Right lobe of liver (tissue), 6 donors: ENCODE results near the gene PGAM2. TPM values are rescaled to one million over a fixed set of nuclear protein-coding genes. Genes with fewer than 3 reads are reported as not detected.
A peak's percentile ranks its signal among the peaks of the same experiment; 100 is the strongest.

ENCODE experiments used
- ATAC-seq, 4 donors: fragments of 200-7000 bp; cut with Tn5 transposase; one replicate each; pipeline ENCODE4 v1.9.1; 2020; ENCODE audit warnings: mild to moderate bottlenecking in 4 of 4, moderate library complexity in 4 of 4
- DNase-seq, 3 donors: peaks; one replicate each; pipeline ENCODE4 v3.0.0-alpha.2; 2020
- H3K27ac ChIP-seq, 3 donors: fragments of 200-600 bp; one replicate each; pipeline ENCODE4 v1.8.0; 2022
- H3K27me3 ChIP-seq, 2 donors: fragments of 200-600 bp; one replicate each; pipeline ENCODE4 v1.8.0; 2022
- H3K36me3 ChIP-seq, 4 donors: fragments of 200-600 bp; sonication (generic) in 1 of 4; one replicate each; pipeline versions ENCODE4 v1.5.1 to v1.8.0; 2017 to 2022; ENCODE audit warnings: control low read depth in 1 of 4
- H3K4me1 ChIP-seq, 4 donors: fragments of 200-600 bp; sonication (generic) in 1 of 4; one replicate each; pipeline versions ENCODE4 v1.5.1 to v1.8.0; 2017 to 2022; ENCODE audit warnings: control low read depth in 1 of 4
- H3K4me3 ChIP-seq, 3 donors: fragments of 200-600 bp; one replicate each; pipeline ENCODE4 v1.8.0; 2022
- H3K9me3 ChIP-seq, 4 donors: fragments of 200-600 bp; sonication (generic) in 1 of 4; one replicate each; pipeline versions ENCODE4 v1.5.1 to v1.8.0; 2017 to 2022; ENCODE audit warnings: control low read depth in 1 of 4
- CTCF ChIP-seq, 4 donors: fragments of 200-600 bp in 3 of 4; fragments of 450-650 bp in 1 of 4; IDR thresholded peaks; one replicate each; pipeline versions ENCODE4 v1.5.1 to v1.8.0; 2016 to 2022; ENCODE audit warnings: antibody characterized with exemption in 4 of 4, mild to moderate bottlenecking in 2 of 4
- POLR2A ChIP-seq: fragments of 450-650 bp; IDR thresholded peaks from one replicate; pipeline ENCODE4 v1.6.1; 2017; ENCODE audit warnings: antibody characterized with exemption, mild to moderate bottlenecking
- WGBS: methylation state at CpG from one replicate; pipeline ENCODE4 v1.1.6; 2018; ENCODE audit warnings: low coverage, low lambda C conversion rate; ENCODE audit not compliant: insufficient coverage; ENCODE audit errors: missing lambda C conversion rate; 5-methylcytosine and 5-hydroxymethylcytosine counted together
- intact Hi-C, 2 donors: fragments of 100-400 bp; cut with DNase I; formaldehyde crosslinking; loops; one replicate each; pipeline versions ENCODE4 v1.11.2 to v1.14.1; 2022
- total RNA-seq, 6 experiments: library from RNA; depleted of rRNA in 2 of 6; stranded (reverse); fragments of >200 nt in 2 of 6; fragmentation: NEBNext Ultra II Directional in 3 of 6; extraction: Animal tissue kit (Norgen Biotek cat#: 25700) in 3 of 6; gene quantifications; one replicate each; pipeline versions ENCODE4 v1.1.0 to v1.2.4, GENCODE V29; 2016 to 2023
- donor health status: DM: no; HTN: yes; CAD: no.
- donor health status: DM: no; HTN: no; CAD: no.
- donor health status: DM: no; HTN: no; CAD: no.
- donor health status: DM: no; HTN: yes; CAD: no.
- donor health status: DM: no; HTN: yes; CAD: no.

PGAM2 gene
- total RNA-seq, 6 experiments from 2014 or later: 0.31 to 0.56 (median 0.46) TPM; not detected in 3

GRCh38 chr7:44074349-44074695 lies 9.0 kb upstream of the PGAM2 start:
- TF ChIP-seq POLR2A: no peak
- TF ChIP-seq CTCF (IDR thresholded peaks at IDR 0.05): no peak
- Histone ChIP-seq H3K27me3 (no peaks in the 10 kb centered on the region), H3K9me3 (no peaks in the 10 kb centered on the region), H3K4me3 (no peak overlapping the region), H3K4me1 (peaks cover 0 to 43% (median 19%) of the 10 kb centered on the region in 4 donors), H3K36me3 (peaks cover 0 to 28% (median 4%) of the 10 kb centered on the region in 4 donors), H3K27ac (peak overlapping the region; percentile 43 to 66 (median 59))
- 50% methylated on average over 6 of the region's 13 CpGs for WGBS
- no peak for ATAC-seq
- intact Hi-C loops: no loop called here
- no peak for DNase-seq

GRCh38 chr7:44073664-44074348 lies 8.4 kb upstream of the PGAM2 start:
- peak overlapping the region; percentile 43 to 66 (median 59) for H3K27ac ChIP-seq
- peaks cover 0 to 27% (median 3%) of the 10 kb centered on the region in 4 donors for H3K36me3 ChIP-seq
- no peaks in the 10 kb centered on the region for H3K27me3 ChIP-seq
- peak; percentile 90 to 96 (median 94) for DNase-seq
- H3K4me1 ChIP-seq: peaks cover 0 to 43% (median 19%) of the 10 kb centered on the region in 4 donors
- H3K4me3 ChIP-seq: no peak overlapping the region
- H3K9me3 ChIP-seq: no peaks in the 10 kb centered on the region
- intact Hi-C loops: no loop called here
- peak; percentile 79 to 88 (median 83) for ATAC-seq
- 64% methylated on average over 4 of the region's 26 CpGs for WGBS
- peak; percentile 15 for TF ChIP-seq POLR2A
- TF ChIP-seq CTCF (IDR thresholded peaks at IDR 0.05): peak in 1 of 4 donors; percentile 18

- Histone ChIP-seq H3K27me3 (no peaks in the 10 kb centered on the region), H3K4me1 (peaks cover 0 to 43% (median 19%) of the 10 kb centered on the region in 4 donors), H3K27ac (peak overlapping the region in 1 of 3 donors; percentile 29), H3K4me3 (no peak overlapping the region), H3K36me3 (peaks cover 0 to 15% (median 0%) of the 10 kb centered on the region in 4 donors), H3K9me3 (no peaks in the 10 kb centered on the region)
- DNase-seq: peak; percentile 70 to 73 (median 73)
- ATAC-seq: peak in 3 of 4 donors; percentile 1 to 22 (median 18)
- TF ChIP-seq CTCF (IDR thresholded peaks at IDR 0.05): peak; percentile 35 to 62 (median 41)
- no peak for TF ChIP-seq POLR2A
- intact Hi-C loops: no loop called here
- 33% methylated on average over 6 of the region's 12 CpGs for WGBS
These were observed 7.2 kb upstream of the PGAM2 start for GRCh38 chr7:44072364-44073231.

GRCh38 chr7:44071726-44072363 lies 6.5 kb upstream of the PGAM2 start:
- H3K4me3 ChIP-seq: no peak overlapping the region
- intact Hi-C loops: no loop called here
- no peak overlapping the region for H3K27ac ChIP-seq
- no peaks in the 10 kb centered on the region for H3K27me3 ChIP-seq
- no peaks in the 10 kb centered on the region for H3K9me3 ChIP-seq
- TF ChIP-seq POLR2A (no peak), CTCF (IDR thresholded peaks at IDR 0.05) (no peak)
- 73% methylated on average over 8 of the region's 9 CpGs for WGBS
- peaks cover 0 to 41% (median 19%) of the 10 kb centered on the region in 4 donors for H3K4me1 ChIP-seq
- ATAC-seq (no peak), DNase-seq (peak in 1 of 3 donors; percentile 19)
- H3K36me3 ChIP-seq: peaks cover 0 to 11% (median 0%) of the 10 kb centered on the region in 4 donors
